Peyer's patch (tissue), 4 donors: ENCODE results near the gene PIP5K1A. TPM values are rescaled to one million over a fixed set of nuclear protein-coding genes. Genes with fewer than 3 reads are reported as not detected.
A peak's percentile ranks its signal among the peaks of the same experiment; 100 is the strongest.

Source experiments
- DNase-seq, 3 donors: peaks; one replicate each; pipeline ENCODE4 v3.0.0-alpha.2; 2017 to 2019
- H3K27ac ChIP-seq, 4 donors: fragments of 200-600 bp; sonication (generic); one replicate each; pipeline ENCODE4 v1.5.1; 2016 to 2019
- H3K27me3 ChIP-seq, 2 donors: fragments of 200-600 bp; sonication (generic); one replicate each; pipeline ENCODE4 v1.5.1; 2019
- H3K36me3 ChIP-seq, 3 donors: fragments of 200-600 bp; sonication (generic); one replicate each; pipeline ENCODE4 v1.5.1; 2016 to 2019
- H3K4me1 ChIP-seq, 4 donors: fragments of 200-600 bp; sonication (generic); one replicate each; pipeline ENCODE4 v1.5.1; 2016 to 2019
- H3K4me3 ChIP-seq, 4 donors: fragments of 200-600 bp; sonication (generic); 1 replicate in 3 of 4; 2 replicates in 1 of 4; pipeline ENCODE4 v1.5.1; 2016 to 2019; ENCODE audit warnings: mild to moderate bottlenecking in 1 of 4
- H3K9me3 ChIP-seq, 4 donors: fragments of 200-600 bp; sonication (generic); one replicate each; pipeline ENCODE4 v1.5.1; 2016 to 2019; ENCODE audit warnings: mild to moderate bottlenecking in 1 of 4
- POLR2A ChIP-seq, 2 donors: fragments of 450-650 bp; IDR thresholded peaks; one replicate each; pipeline ENCODE4 v1.5.1; 2017; ENCODE audit warnings: antibody characterized with exemption in 2 of 2, mild to moderate bottlenecking in 2 of 2, moderate library complexity in 2 of 2
- total RNA-seq, 4 donors: library from RNA; depleted of rRNA; stranded (reverse); fragments of >200 nt; gene quantifications; one replicate each; pipeline ENCODE4 v1.1.0, GENCODE V29; 2016
- TF ChIP-seq, protein P1 (sequence below), 6 experiments: fragments of 450-650 bp in 4 of 6; fragments of 200-600 bp in 2 of 6; sonication (generic) in 1 of 6; IDR thresholded peaks; one replicate each; pipeline ENCODE4 v1.5.1; 2017 to 2019; ENCODE audit warnings: antibody characterized with exemption in 6 of 6, mild to moderate bottlenecking in 3 of 6, moderate library complexity in 1 of 6

Gene PIP5K1A
- total RNA-seq, 4 donors from 2014 or later = 54.5 to 118 (median 97.6) TPM

DNA sequence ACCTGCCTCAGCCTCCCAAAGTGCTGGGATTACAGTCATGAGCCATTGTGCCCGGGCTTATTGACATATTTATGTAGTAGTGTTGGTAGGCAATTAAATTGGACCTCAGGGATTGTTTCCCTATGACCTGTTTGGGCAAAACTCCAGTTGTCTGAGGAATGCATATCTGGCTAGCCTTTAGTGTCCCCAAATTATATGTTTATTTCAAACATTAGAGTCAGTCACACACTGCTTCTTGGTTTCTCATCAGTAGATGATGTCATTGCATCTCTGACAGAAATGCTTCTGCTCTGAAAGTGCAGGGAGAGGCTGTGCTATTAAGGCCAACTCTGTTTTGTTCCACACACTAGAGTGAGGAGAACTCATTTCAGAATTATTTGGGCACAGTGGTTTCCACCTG lies 12.5 kb downstream of the PIP5K1A start:
- no peak for DNase-seq
- H3K4me1 ChIP-seq = peaks cover 0 to 5% (median 0%) of the 10 kb centered on the region in 4 donors
- no peaks in the 10 kb centered on the region for H3K9me3 ChIP-seq
- TF ChIP-seq, protein P1, sequence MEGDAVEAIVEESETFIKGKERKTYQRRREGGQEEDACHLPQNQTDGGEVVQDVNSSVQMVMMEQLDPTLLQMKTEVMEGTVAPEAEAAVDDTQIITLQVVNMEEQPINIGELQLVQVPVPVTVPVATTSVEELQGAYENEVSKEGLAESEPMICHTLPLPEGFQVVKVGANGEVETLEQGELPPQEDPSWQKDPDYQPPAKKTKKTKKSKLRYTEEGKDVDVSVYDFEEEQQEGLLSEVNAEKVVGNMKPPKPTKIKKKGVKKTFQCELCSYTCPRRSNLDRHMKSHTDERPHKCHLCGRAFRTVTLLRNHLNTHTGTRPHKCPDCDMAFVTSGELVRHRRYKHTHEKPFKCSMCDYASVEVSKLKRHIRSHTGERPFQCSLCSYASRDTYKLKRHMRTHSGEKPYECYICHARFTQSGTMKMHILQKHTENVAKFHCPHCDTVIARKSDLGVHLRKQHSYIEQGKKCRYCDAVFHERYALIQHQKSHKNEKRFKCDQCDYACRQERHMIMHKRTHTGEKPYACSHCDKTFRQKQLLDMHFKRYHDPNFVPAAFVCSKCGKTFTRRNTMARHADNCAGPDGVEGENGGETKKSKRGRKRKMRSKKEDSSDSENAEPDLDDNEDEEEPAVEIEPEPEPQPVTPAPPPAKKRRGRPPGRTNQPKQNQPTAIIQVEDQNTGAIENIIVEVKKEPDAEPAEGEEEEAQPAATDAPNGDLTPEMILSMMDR (IDR thresholded peaks at IDR 0.05) = no peak
- no peak for TF ChIP-seq POLR2A (IDR thresholded peaks at IDR 0.05)
- H3K27me3 ChIP-seq = no peaks in the 10 kb centered on the region
- H3K4me3 ChIP-seq = no peak overlapping the region
- no peak overlapping the region for H3K27ac ChIP-seq
- H3K36me3 ChIP-seq = peaks cover 0 to 56% (median 0%) of the 10 kb centered on the region in 3 donors

GRCh38 chr1:151211972-151212705 lies 13.8 kb downstream of the PIP5K1A start:
- Histone ChIP-seq H3K4me3 (no peak overlapping the region), H3K4me1 (peaks cover 0 to 5% (median 0%) of the 10 kb centered on the region in 4 donors), H3K27ac (no peak overlapping the region), H3K9me3 (no peaks in the 10 kb centered on the region), H3K36me3 (peaks cover 0 to 46% (median 0%) of the 10 kb centered on the region in 3 donors), H3K27me3 (no peaks in the 10 kb centered on the region)
- TF ChIP-seq POLR2A (IDR thresholded peaks at IDR 0.05) = no peak
- TF ChIP-seq, protein P1 (IDR thresholded peaks at IDR 0.05) = no peak
- peak in 1 of 3 donors; percentile 21 for DNase-seq

DNA sequence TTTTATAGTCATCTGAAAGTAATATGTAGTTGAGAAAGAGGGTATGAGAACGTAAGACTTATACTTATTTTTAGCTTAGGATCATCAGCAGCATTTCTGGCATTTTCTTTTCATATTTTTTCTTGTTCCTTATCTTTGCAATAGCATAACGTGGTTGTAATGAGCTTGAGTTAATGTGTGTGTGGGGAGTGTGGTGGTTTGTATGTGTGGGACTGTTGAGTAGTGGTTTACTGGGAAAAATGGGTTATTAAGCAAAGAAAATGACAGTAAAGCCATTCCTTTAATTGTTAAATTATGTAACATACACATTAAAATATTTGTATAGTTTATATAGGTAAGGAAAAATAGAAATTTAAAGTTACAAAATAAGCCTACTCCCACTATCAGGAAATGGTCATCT lies 15.2 kb downstream of the PIP5K1A start:
- Histone ChIP-seq H3K4me3 (no peak overlapping the region), H3K4me1 (peaks cover 0 to 5% (median 0%) of the 10 kb centered on the region in 4 donors), H3K9me3 (no peaks in the 10 kb centered on the region), H3K36me3 (peaks cover 0 to 36% (median 0%) of the 10 kb centered on the region in 3 donors), H3K27me3 (no peaks in the 10 kb centered on the region), H3K27ac (no peak overlapping the region)
- TF ChIP-seq, protein P1 (IDR thresholded peaks at IDR 0.05) = no peak
- no peak for TF ChIP-seq POLR2A (IDR thresholded peaks at IDR 0.05)
- DNase-seq = no peak

DNA sequence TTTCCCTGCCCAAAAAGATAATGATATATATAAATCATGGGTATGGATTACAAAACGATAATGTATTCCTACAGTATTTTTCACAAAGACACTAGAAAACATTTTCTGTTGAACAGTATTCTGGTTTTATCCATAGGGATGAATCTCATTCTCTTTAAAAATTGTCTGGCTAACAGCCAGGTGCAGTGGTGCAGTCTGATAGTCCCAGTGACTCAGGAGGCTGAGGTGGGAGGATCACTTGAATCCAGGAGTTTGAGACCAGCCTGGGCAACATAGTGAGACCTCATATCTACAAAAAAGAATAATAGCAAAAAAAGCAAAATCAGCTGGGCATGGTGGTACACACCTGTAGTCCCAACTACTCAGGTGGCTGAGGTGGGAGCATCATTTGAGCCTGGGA lies 23.3 kb downstream of the PIP5K1A start:
- H3K36me3 ChIP-seq = peaks cover 0 to 28% (median 0%) of the 10 kb centered on the region in 3 donors
- H3K27me3 ChIP-seq = no peaks in the 10 kb centered on the region
- DNase-seq = no peak
- no peak overlapping the region for H3K27ac ChIP-seq
- no peak overlapping the region for H3K4me3 ChIP-seq
- no peaks in the 10 kb centered on the region for H3K9me3 ChIP-seq
- H3K4me1 ChIP-seq = no peaks in the 10 kb centered on the region
- TF ChIP-seq POLR2A (IDR thresholded peaks at IDR 0.05) = no peak
- TF ChIP-seq, protein P1 (IDR thresholded peaks at IDR 0.05) = no peak

DNA sequence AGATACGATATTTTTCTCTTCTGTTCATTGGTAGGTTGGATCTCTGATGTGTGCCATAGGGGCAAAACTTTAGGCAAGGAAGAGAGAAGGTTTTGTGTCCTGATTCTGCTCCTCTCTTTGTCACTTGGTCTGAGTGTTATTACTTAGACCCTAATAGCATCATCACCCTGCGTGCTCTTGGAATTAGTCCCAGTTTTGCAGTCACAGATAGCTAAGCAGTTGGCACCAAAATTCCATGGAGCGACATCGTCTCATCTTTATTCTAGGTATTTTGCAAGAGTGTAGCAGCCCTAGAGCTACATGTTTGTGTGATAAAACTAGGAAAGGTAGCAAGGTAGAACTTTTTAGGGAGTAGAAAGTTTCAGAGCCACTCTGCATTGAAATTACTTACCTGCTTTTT lies 23.8 kb downstream of the PIP5K1A start:
- DNase-seq = no peak
- Histone ChIP-seq H3K9me3 (no peaks in the 10 kb centered on the region), H3K27me3 (no peaks in the 10 kb centered on the region), H3K4me1 (no peaks in the 10 kb centered on the region), H3K36me3 (peaks cover 0 to 29% (median 0%) of the 10 kb centered on the region in 3 donors), H3K27ac (no peak overlapping the region), H3K4me3 (no peak overlapping the region)
- TF ChIP-seq POLR2A (IDR thresholded peaks at IDR 0.05) = no peak
- TF ChIP-seq, protein P1 (IDR thresholded peaks at IDR 0.05) = no peak
